Ecto neural progenitor cell (in vitro differentiated cells): ENCODE results near the gene TTC28.

Experiments
- DNase-seq: peaks from one replicate; pipeline ENCODE4 v3.0.0-alpha.2; 2018; ENCODE audit warnings: low spot score

TTC28 gene

DNA sequence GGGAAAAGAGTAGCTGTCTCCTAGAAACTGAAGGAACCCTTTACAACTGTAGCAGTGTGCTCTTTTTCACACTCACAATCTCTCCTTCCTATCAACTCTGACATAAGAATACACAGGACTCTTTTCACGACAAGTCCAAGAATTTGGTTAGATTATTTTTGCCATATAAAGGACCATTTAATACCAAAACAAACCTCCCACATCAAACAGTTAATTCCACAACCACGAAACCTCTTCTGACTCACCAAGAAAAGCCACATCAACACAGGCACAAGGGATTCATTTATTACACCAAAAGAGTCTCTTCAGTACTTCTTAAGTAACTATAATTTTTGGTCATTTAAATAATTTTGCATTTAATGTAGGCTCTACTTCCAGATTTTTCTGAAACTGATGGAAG lies 538.0 kb downstream of the TTC28 start:
- DNase-seq = no peak

DNA sequence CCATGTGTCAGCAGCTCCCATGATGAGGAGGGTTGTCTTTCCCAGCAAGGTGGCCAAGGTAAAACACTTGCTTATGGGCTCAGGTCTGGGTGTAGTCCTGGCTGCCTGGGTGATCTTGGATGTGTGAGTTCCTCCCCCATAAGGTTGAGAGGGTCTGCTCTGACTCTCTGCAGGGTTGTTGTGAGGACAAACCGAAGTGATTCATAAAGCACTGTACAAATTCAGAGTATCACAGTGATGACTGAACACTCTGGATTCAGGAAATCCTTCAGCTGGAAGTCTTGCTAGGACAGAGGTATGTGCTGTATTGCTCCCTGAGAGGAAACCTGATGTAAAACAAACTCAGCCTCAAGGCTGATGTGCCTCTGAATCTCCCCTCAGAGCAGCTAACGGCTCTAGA lies 539.7 kb downstream of the TTC28 start:
- DNase-seq = no peak

DNA sequence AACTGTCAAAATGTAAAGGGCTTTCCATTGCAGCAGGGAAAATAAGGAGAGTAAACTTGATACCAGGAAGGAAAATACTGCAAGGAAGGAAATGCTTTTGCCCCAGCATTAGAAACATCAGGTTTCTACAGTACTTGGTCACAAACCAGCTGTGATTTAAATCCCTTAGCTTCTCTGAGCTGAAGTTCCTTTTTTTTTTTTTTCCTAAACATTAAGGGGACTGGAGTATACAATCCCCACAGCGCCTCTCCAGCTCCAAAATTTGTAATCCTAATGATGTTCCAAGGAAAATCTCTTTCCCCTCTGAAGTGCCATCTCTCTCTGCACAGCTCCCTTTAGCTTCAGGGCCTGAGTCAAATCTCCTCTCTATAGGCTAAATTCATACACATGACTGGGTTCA lies 540.1 kb downstream of the TTC28 start:
- DNase-seq = no peak

DNA sequence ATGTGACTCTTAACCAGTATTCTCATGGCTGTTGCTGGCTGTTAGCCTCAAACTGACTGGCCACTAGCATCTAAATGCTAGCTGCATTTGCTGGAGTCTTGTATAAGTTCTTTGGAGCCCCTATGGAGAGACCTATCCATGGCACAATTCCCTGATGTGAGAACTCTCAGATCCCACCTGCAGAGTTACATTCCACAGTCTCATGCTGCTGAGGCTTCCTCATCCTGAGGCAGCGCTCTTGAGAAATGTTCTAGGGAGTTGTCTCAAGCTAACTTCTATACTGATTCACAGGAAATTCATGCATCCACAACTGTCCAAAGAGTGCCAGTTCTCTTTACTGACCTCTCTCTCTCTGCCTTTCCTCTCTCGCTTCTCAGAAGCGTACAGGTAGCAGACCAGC lies 542.6 kb downstream of the TTC28 start:
- DNase-seq = no peak

DNA sequence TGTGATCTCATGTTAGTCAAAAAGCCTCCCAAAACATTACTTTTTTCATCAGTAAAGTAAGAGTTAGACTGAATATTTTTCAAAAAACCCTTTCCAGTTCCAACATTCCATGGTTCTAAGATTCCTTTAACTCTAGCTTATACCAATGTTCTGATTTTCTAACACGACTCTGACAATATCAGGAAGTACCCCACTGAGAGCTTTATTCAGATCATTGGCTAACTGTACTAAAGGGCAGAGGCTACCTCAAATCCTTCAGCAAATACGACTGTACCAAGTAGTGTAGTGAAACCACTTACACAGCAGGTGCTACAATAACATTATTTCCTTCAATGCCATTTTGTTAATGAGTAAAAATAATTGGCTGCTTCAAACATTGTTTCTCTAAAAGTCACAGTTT lies 547.2 kb downstream of the TTC28 start:
- no peak for DNase-seq

DNA sequence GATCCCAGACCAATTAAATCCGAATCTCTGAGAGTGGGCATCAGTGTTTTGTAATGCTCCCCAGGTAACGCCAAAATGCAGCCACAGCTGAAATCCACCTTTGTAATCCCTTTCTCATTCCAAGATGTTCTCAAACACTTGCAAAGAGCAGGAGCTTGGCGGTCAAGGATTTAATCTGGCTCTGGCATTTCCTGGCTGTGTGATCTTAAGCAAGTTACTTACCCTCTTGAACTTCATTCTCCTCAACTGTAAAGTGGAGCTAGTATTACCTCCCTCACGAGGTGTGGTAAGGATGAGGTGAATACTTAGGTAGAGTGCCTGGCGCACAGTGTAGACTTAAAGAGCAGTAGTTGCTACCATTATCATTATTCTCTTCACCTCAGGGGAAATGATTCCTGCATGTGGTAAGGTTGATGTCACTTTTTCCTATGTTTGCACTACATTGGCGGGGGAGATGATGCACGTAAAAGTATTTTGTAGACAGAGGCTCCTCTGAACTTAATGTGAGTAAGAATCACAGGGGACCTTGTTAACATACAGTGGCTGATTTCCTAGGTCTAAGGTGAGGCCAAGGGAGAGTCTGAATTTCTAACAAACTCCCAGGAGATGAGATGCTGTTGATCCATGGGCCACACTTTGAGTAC lies 550.2 kb downstream of the TTC28 start:
- DNase-seq = no peak

DNA sequence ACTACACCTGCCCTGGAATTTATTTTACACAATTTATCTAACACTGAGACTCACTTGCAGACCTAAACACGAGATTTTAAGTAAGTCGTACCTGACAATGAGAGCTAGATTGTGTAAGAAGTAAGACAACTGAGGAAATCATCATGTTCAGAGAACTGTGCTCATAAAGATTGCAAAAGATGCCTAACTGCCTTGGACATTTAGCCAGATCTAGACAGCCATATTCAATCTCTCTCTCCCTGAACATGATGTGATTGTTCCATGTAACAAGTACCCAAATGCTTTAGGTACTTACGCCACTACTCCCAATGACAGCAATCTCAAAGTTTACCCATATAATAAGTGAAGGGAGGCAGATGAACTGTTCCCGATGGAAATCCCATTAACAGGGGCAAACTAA lies 550.8 kb downstream of the TTC28 start:
- no peak for DNase-seq

DNA sequence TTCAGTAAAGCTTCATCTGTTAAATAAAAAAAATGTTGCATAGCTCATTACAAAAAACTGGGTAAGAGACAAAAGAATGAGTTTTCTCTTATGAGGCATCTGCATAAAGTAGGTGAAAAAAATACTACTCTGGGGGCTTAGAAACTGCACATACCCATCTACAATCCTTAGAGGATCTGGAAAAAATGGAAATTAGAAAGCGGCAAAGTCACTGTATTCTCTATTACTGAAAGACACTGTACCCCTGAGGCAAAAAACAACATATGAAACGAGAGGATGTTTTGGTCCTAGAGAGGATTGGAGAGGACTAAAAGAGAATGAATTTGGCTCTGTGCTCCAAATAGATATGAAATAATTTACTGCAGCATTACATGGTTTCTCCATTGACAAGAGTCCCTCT lies 553.8 kb downstream of the TTC28 start:
- DNase-seq = no peak

DNA sequence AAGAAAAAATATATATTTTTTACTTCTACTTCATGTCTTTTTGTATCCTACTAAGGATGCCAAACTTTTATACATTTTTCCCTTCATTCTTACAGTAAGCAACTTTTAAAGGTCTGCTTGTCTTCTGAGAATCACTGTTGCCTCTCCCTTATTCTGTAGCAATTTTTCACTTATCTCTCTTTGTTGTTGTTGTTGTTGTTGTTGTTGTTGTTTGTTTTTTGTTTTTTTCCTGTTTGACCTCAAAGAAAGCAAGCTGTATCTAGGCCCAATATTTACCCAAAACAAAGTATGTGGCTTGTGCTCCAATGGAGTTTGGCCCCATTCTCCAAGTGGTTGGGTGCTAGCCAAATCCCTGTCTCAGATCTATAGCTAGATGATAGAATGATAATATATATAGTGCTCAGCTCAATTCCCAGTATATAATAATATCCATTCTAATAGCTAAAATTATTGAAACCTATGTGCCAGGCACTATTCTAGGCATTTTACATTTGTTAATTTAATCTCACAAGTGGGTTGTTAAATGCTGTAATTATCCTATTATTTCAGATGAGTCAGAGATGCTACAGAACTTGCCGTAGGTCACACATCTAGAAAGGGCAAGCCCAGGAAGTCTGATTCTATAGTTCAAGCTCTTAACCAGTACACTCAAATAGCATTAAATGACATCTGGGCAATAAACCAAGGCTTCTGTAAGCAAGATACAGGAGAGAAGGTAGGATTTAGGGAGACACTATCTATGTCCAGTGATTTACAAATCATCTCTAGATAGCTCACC lies 555.5 kb downstream of the TTC28 start:
- no peak for DNase-seq

DNA sequence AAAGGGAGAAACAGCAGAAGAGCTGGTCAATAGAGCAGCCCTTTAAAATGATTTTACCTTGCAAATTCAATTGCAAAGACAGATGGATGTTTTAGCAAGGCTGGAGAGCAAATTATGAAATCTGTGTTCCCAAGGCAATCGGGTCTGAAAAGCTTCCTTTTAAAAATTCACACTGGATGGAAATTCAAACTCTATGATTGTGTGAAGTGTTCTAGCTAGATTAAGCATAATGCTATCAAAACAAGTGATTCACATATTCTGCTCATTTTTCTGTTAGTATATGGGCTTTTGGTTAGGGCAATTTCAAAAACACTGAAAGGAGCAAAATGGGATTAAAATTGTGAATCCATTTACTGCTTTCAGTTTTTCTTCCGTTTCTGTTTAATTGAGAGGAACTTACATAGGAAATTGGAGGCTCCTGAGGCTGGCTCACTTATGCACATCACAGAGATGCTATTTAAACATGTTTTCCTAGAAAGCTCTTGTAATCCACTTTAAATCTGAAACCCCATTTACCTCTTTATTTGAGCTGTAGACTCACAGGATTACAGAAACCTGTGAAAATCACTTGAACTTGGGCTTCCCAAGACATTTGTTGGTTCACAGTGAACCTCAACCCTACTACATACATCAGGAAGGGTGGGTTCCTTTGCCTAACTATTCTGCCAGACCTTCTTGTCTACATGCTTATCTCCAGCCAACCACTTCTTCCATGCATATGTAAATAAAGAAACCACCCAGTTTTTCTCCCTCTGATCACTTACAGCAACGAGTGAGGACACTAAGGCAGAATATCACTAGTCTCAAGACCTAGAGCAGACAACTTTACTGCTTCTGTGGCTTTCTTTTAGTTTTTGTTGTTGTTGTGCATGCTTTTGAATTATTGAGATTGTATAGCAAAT lies 558.7 kb downstream of the TTC28 start:
- DNase-seq = no peak

DNA sequence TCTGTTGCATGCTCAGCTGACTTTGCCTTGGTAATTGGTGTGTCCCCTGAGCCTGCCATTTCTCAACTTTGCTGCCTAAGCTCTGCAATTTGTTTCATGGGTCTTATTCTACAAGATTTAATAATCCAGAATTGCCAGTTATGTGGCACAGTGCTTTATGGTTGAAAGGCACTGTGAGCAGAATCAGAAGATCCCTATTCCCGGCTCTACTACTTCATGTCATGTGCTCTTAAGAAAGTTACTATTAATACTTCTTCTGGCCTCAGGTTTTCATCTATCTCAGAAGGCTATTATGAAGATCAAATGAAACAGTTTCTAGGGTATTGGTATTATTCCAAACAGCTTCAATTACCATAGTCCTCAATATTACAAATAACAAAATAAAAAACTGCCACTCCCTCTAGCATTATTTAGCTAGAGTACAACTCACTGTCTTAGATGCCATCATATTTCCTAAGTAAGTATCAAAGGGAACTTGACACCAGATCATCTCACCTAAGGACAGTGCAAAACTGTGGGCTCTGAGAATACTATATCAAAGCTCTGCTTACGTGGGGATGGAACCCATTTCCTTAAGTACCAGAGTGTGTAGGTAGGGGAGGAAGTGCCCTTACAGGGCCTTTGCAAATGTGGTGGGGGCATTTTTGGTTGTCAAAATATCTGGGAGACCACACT lies 560.5 kb downstream of the TTC28 start:
- DNase-seq = no peak

DNA sequence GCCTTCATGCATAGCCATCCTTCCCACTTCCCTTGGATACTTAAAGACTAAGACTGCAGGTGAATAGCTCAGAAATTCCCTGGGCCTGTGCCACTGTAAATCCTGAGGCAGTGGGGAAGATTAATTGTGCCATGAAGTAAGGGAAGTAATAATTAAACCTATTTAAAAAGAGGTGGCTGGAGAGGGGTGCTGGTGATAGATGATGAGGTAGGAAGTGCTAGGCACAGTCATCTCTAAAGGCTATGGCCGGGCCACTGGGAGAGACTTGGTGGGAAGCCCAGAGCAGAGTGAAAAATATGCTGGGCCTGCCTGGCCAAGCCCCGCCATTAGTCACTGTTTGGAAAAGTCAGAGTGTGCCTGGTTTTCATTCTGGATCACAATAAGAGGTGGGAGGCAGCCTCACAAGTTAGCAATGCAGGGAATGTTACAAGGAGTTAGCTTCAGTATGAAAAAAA lies 563.4 kb downstream of the TTC28 start:
- no peak for DNase-seq

DNA sequence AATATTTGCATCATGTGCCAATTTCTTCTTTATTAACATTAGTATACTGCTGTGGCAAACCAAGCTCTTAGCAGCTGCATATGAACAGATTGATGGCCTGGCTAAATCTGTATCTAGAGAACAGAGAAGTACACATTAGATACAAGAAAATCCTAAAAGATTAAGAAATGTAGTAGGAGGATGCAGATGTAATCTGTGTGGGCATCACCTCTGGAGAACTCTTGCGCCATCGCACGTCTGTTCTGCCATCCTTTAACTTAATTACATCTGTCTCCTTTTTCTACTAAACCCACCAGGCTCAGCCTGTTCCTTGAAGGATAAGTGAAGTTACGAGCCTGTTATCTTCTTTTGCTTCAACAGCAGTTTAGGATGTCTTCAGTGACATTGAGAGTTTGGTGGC lies 564.2 kb downstream of the TTC28 start:
- DNase-seq = no peak

DNA sequence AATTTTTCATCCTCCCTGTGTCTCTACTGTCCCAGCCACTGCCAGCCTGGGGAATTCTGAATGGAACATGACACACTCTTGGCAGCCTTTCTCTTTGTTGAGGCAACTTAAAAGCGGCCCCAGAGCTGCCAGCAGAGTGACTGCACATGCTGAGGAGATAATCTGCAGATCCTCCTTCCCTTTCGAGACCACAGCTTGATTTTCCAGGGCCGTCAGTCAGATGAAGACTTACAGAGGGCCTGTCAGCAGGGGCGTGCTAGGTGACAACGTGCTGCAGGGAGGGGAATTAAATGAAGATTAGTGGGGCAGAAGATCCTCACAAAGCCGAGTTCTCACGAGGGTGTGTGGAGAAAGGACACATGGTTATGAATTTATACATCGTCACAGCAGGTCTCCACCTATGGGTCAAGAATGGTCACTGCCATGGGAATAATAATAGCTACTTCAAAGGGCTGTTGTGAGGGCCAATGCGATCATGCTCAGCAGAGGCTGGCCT lies 567.0 kb downstream of the TTC28 start:
- DNase-seq = peak; percentile 78

DNA sequence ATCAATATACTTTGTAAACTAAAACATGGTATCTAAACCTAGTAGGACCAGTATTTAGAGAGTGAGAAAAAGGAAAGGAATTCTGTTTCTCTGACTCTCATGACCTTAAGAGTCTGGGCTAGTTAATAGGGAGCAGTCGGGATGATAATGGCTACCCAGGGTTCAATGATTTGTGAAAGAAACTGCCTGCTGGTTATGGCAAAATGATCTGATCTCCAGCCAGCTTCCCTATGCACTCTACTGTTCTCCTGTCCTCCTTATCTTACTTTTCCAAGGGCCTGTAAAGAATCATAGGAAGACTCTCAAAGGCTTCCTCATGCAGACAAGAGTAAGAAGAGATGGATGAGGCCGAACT lies 567.5 kb downstream of the TTC28 start:
- DNase-seq = no peak

DNA sequence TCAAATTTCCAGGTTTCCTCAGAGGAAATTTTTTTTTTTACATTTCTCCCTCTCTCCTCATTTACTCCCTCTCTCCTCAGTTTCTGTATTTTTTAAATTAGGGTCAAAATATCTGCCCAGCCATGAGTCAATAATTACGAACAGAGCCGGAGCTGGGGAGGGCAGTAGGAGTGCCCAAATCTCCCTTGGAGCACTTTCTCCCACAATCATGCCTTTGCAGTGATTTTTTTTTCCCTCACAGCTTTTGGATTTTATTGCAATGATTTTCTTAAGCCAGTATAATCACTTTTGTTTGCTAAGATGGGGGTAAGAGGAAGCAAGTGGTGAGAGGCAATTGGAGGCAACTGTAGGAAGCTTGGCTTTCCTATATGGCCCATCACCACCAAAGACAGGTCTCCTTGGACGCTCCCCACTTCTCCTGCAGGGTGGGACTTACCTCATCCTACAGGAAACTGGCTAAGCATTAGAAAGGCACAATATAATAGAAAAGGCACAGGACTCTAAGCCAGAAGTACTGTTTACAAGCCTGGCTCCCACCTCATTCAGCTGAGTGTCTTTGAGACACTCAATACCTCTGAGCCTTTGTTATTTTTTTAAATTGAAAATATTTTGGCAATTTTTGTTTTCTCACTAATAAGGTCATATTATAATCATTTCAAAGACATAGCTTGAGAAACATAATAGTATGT lies 568.0 kb downstream of the TTC28 start:
- DNase-seq = no peak

DNA sequence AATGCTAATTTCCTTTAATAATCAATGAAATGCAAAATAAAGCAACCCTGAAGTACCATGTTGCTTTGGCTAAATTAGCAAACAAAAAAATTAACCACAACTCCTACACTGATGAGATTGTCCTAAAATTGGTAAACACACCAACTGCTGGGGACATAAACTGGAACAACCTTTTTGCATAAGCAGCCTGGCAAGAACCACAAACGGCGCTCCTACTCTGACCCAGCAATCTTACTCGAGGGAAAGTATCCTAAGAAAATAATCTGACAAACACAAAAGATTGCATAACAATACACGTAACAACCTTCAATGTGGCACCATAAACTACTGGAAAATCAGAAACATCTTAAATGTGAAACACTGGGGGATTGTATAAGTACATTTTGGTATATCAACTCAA lies 570.8 kb downstream of the TTC28 start:
- DNase-seq = no peak

DNA sequence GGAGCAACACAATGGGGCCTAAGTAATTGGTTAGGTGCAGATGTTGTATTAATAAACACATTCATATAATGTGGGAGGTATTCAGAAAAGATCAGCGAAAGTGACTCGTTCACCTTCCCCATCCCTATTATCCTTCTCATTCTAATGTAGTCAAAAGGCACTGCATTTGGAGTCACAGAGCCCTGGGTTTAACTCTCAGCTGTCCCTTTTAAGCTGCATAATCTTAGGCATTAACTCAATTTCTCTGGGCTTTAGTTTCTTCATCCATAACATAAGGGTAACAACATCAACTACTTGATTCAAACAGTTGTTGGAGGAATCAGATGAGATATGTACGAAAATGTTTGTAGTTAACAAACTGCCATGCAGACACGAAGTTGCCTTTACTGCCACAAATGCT lies 573.0 kb downstream of the TTC28 start:
- no peak for DNase-seq

DNA sequence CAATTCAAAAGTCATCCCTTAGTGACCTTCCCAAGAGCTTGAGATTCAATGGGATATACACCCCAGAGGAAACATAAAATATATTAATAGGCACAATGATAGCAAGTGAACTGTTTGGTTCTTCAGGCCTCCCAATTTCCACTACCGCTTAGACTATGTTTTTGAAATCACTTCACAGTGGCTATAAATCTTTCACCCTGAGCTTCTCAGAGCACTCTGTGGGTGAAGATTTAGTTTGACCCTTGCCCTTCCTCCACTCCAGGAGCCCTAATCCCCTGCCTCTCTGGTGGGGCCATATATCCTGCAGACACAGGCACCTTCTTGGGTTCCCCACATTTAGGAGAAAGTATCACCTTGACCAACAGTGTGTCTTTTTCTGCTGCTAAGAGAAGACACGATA lies 573.7 kb downstream of the TTC28 start:
- DNase-seq = no peak

DNA sequence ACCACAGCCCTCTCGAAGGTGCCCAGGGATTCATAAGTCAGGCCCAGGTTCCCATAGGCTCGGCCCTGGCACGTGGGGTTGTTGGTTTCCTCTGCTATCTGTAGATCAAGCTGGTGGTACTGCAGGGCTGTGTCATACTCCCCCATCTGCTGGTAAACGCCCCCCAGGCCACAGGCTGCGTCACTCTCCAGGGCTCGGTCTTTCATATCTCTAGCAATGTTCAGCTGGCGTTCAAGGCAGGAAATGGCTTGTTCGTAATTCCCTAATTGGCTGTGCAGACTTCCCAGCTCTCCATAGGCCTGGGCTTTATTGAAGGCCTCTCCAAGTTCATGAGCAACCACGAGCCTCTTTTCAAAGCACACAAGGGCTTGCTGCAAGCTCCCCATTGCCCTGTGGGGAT lies 574.2 kb downstream of the TTC28 start:
- no peak for DNase-seq

DNA sequence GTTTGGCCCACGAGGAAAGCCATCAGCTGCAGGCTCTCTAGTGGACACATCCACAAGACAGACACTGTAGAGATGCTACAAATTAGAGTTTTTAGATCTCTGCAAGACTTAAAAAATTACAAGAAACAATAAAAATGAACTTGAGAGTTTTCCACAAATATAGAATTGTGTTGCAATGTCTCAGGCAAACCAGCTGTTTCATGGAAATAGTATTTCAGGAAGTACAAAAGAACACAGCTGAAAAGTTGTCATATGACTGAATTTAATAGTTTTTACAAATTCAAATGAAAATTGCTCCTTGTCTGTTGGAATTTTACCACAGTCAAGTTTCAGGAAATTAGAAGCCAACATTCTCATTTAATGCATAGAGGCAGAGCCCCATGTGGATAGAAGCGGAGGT lies 576.0 kb downstream of the TTC28 start:
- DNase-seq = no peak
